Measurements from ENCODE around the gene SH2B3.

Gene SH2B3

DNA sequence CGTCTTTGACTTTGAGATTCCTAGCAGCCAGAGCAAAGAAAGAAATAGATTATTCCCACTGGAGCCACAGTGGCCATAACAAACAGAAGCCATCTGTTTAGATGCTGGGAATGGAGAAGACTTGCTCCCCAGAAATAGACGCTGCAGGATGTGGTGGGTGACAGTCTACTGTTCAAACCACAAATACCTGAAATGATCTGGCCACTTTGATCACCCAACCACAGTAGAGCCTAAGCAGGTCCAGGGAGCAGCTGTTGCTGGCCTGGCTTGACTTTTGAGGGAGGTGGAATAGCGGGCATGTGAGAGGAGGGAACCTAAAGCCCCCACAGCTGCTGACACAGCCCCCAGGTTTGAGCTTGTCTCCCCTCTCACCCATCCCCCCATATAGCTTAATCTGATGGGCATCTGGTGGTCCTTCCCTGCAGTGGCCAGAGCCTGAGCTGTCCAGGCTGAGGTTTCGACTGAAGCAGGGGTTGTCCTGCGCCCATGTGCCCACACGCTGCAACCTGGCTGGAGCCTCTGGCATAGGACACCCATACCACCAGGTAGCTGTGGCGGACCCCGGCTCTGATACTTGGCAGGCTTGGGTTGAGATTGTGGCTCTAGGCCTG is 38.7 kb downstream of the SH2B3 start:
- no peak for DNase-seq (ENCODE audit: low spot score)

DNA sequence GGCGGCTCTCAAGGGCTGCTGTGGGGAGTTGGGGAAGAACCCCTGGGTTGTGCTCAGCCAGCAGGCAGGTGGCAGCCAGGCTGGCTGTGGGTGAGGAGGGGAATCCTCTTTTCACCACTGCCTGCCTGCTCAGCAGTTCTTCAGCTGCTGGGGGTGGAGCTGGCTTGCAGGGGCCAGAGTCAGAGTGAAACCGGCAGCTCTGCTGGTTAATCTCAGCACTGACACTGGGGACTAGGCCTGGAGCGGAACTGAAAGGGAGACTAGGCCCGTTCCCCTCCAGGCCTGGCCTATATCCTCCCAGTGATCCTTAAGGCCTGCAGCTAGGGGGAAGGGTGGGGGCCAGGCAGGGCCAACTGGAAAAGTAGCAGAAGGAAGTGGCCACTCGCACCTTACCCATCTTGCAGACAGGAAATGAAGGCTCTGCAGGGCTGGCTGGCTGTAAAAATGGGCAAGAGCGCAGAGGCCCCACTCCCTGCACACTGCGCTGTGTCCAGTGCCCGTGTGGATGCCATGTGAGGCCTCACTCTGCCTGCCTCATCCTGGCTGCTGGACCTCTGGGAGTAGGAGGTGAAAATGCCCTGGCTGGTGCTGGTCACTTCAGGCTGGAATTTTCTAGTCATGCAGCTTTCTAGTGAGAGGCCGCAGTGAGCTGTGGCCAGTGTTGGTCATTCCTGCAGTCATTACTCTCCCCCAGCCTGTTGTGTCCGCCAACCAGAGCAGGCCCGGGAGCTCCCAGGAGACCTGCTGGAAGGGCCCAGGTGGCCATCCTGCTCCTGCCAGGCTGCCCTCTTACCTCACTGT is 39.4 kb downstream of the SH2B3 start:
- no peak for DNase-seq (ENCODE audit: low spot score)

DNA sequence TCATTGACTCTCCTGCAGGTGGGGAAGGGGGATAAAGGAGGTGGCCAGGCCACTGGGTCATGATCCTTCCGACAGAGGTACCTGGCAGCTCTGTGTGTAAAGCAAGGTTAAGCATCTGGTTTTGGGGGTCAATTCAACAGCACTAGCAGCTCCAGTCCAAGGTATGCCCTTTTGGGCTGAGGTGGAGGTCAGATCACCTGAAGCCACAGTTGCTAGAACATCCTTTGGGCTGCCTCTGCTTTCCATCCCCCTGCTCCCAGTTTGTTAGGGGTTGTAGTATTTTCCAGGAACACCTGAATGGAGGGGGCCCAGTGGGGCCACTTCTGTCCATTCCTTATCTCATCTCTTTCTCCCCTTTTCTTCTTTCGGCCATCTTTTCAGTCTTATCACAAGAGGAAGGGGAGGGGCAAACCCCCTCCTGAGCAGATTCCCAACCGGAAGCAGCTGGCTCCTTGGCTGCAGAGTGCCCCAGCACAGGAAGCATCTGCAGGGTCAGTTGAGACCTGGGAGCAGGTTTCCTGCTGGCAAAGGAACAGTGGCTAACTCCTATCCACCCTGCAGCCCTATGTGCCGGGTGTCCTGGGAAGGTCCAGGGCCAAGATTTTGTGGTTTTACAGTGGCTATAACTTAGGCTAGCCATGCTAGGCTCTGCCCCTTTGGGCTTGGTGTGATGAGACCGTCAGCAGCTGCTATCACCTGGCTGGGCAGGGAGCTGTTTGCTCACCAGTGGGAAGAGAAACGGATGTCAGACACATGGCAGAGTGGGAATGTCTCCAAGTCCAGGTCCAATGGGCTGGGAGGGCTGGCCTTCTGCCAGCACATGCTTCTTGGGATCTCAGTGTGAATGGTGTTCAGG is 40.2 kb downstream of the SH2B3 start:
- no peak for DNase-seq (ENCODE audit: low spot score)

DNA sequence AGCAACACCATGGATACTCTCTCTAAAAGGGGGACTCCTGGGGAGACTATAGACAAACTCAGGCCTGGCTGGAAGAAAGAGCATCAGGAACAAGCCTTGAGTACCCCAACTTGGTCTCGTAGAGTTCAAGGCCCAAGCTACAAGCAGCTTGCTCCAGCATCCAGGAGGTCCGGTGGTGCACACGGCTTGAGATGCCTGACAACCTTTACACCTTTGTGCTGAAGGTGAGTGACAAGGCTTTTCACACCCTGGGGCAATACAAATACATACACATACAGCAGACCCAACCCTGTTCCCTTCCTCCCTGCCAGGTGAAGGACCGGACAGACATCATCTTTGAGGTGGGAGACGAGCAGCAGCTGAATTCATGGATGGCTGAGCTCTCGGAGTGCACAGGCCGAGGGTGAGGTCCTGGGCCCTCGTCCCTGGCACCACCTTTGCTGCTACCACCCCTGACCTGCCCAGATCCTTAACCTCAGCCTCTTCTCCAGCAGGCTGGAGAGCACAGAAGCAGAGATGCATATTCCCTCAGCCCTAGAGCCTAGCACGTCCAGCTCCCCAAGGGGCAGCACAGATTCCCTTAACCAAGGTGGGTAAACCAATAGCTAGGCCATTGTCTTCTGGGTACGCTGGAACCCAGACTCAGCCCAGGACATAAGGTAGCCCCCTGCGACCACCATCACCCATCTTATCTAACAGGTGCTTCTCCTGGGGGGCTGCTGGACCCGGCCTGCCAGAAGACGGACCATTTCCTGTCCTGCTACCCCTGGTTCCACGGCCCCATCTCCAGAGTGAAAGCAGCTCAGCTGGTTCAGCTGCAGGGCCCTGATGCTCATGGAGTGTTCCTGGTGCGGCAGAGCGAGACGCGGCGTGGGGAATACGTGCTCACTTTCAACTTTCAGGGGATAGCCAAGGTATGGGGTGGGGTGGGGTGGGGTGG is 41.2 kb downstream of the SH2B3 start:
- no peak for DNase-seq (ENCODE audit: low spot score)

DNA sequence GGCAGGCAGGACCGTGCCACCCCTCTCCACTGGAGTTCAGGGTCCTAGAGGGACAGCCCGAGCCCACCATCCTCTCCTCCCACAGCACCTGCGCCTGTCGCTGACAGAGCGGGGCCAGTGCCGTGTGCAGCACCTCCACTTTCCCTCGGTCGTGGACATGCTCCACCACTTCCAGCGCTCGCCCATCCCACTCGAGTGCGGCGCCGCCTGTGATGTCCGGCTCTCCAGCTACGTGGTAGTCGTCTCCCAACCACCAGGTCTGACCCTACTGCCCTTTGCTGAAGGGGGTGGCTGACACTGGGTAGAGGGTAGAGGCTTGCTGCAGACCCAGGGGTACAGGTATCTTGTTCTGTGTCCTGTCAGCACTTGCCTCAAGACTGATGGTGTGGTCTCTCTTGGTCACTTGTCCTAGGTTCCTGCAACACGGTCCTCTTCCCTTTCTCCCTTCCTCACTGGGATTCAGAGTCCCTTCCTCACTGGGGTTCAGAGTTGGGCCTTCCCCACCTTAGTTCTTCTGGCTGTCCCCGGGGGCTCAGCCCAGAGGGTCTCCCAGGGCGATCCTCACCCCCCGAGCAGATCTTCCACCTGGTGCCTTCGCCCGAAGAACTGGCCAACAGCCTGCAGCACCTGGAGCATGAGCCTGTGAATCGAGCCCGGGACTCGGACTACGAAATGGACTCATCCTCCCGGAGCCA is 42.0 kb downstream of the SH2B3 start:
- no peak for DNase-seq (ENCODE audit: low spot score)

DNA sequence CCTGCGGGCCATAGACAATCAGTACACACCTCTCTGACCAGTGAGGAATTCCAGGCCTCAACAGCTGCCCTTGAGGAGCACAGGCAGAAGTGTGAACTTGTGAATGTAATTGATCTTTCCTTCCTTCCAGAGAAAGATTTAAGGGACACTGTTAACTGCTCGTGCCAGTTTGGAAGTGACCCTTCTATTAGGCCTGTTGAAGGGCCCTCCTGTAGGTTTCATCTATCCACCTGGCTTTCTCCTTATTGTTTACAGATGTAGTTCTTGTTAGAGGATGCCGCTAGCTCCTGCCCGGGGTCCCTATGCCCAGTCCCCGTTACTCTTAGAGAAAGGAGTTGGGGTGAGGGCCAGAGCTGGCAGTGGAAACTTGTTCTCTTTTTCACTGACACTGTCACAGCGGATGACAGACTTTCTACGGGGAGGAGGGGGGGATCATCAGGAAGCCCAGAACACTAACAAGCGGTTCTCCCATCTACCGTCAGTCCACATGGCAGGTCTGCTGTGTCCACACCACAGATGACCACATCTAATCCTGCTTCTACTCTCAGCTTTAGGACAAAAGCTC is 42.6 kb downstream of the SH2B3 start:
- no peak for DNase-seq (ENCODE audit: low spot score)

DNA sequence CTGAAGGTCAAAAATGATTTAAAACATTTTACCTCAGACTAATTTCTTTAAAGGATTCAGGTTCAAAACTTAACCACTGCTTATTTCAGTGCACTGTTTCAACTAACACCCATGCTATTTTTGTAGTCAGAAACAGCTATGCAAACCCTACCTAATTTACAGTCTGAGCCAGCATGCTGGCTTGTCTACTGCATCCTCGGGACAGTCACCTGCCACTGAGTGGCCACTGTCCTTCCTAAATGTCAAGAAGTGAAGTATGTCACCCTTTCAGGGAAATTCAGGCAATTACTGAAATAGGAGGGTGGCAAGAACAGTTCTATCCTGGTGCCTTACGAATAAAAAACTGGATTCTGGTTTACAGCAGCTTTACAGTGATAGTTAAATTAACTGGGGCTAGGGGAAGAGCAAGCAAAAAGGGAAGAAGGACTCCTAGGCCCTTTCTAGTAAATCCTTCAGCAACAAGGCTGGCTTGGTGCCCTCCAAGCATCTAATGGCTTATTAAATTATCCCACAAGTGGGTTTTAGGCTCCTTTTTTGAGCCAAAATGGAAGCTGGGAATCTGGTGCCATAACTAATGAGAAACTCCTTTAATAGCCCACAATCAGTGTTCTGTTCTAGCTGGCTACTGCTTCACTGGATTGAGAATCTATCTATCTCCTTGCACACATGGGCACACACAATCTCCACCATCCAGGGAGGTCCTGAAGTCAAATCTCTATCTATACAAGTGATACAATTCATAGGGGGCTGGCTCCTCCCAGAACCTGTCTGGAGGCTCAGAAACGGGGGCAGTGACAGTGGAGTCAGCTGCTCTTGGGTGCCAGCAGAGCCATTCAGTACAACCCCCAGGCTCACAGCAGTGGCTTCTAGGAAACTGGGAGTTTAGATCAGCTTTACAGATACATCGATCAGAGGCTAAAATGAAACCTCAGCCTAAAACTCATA is 43.4 kb downstream of the SH2B3 start:
- no peak for DNase-seq (ENCODE audit: low spot score)

DNA sequence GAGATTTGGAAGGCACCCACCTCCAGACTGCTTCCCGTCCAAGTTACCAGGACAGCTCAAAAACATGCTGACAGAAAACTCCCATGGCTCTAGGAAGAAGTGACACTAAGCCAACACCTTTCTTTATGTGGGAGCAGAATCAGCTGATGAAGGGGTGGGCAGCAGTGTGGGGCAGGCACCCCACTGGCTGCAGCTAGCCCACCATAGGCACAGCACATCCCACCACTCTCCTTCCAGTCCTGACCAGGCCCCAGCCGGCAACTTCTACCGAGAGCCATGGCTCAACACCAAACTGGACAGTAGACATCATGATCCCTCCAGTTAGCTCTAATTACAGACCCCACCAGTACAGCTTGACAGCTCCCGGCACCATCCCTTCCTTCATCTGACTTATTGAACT is 45.0 kb downstream of the SH2B3 start:
- no peak for DNase-seq (ENCODE audit: low spot score)

DNA sequence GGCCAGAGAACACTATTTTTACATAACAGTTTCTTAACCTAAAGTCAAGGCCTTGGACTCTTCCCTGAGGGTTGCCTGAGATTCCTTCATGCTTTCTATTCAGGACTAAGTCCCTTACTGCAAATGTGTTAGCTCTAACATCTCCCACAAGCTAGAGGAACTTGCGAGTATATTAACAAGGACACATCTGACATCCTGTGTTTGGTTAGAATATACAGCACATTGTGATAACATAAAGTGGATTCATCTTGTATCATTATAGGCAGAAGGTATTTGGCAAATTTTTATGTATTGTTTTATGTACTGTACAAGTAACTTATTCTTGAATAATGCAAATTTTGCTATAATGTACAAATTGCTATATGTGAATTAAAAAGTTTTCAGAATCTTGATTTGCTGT is 45.5 kb downstream of the SH2B3 start:
- DNase-seq (ENCODE audit: low spot score): no peak

DNA sequence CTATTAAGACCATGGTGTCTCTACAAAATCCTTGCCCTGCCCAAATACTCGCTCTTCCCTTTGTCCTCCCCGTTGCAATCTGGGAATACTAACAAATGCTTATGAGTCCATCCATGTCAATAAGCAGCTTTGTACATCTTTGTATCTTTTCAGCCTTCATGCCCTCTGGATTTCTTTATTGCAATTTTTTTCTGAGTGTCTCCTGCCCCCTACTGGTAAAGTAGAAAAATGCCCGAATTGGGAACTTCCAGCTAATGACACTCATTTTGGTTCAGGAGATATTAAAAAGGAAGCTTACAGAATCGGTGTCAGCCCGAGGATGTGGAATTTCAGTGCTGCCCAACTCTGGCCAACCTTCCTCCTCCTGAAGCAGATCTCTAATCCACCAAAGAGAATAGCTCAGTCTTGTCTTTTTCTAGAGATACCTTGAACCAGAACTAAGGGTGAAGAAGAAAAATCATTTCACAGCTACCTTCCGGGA is 46.0 kb downstream of the SH2B3 start:
- peak; percentile 86 for DNase-seq (ENCODE audit: low spot score)

DNA sequence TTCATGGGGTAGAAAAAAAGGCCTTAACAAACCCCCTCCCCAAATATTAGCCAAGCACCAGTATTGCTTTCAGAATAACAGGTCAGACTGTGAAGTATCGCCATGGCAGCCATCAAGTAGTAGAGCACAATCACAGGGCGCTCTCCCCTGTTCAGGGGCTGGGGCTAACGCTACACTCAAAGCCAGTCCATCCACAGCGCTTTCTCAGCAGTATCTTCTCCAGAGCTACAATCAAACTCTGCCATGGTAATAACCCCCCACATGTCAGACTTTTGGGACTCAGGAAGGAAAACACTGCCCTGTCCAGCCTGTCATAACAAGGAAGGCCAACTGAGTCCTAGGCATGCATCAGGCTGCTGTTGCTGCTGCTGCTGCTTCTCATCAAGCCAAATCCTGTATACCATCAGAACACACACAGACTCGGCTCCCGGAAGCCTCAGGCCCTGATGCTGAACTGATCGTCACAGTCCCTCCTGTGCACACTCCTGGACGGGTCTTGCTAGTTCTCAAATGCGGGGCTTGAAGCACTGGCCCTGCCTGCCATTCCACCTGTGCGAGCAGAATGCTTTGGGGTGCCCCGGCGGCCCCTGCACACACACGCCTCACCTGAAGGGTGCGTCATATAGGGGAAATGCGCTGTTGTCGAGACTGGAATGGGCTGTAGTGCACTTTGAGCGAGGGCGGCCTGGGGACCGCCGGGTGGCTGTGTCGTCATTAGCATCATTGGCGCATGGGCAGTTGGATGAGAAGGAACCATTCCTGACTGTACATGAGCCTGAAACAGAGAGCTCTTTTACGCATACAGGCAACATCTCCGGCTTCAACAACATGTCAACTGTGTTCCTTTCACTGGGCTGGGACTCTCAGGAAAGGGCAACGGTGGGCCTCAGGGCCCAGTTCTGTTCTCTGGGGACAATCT is 47.6 kb downstream of the SH2B3 start:
- no peak for DNase-seq (ENCODE audit: low spot score)

DNA sequence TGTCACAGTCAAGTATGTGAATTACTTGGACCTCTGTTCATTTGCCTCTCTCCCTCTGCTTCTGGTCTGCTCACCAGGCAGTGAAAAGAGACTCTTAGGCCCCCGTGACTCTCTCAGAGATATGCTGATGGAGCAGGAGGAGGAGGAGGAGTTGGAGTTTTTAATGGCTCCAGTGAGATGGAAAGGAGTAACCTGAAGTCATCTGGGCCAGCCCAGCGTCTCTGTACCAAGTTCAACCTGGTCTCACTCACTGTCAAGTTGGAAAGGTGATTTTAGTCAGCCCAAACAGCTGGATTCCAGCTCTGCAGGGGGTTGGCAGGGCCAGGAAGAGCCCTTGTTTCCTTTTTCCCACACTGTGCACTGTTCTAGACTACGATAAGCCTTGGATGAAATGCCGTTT is 48.6 kb downstream of the SH2B3 start:
- DNase-seq (ENCODE audit: low spot score): no peak

DNA sequence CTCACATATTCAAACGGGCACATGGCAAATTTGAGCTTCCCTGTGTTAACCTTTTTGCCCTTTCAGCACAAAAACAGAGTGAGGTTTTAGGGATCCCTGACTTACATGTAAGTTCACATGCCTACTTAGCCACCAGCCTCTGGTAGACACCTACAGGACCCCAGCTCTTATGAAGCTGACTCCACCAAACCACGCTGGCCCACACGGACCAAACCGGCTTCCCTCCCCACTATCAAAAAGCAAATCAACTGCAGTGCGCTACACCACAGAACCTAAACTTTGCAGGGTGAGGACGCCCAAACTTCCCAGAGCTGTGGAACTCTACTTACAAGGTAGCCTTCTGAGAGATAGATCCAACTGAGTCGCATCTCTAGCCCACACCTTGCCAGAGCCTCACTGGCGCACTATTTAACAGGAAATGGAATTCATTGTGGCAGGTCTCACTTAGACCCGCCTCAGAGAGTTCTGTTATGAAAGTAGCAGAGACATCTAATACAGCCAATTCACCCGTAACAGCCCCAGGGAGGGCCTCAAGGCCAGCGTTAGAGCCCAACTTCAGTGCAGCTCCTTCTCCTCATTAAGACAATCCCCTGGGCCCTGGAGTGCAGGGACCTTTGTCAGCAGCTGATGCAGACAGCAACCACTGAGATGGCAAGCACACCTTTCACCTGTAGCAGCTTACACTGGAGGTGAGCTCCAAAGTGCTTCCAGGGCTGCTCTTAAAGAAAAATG is 49.2 kb downstream of the SH2B3 start:
- DNase-seq (ENCODE audit: low spot score): no peak

DNA sequence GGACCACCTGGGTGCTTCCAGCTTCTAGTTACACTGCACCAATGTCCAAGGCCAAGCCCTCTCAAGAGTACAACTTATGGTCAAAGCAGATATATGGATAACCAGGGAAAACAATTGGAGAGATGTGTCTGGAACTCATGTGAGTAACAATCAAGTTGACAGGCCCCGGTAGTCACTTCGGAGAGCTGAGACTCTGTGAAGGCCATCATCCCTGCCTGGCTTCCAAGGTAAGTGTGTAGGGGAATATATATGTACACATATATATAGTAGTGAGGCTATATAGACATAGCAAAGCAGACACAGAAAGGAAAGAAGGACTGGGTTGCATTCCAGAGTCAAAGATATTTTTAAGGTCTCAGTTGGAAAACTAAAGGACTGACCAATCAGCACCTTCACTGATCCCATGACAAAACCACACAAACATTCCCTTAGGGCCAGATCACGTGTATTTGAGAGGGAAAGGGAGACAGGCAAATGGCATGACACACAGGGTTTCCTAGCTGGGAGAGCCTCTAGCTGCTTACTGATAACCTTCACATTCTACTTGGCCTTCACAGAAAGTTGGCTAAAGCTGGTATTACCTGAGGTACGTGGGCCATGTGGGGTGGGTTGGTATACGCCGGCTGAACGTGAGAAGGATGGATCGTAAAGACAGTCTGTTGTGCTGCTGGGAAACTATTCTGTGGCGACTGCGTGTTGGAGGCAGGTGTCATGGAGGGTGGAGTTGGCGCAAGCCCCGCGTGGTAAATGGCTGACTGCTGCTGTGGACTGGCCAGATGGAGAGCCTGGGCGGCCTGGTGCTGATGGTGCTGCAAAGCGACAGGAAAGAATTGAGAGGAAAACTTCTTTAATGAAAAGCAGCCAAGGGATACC is 50.0 kb downstream of the SH2B3 start:
- DNase-seq (ENCODE audit: low spot score): no peak

DNA sequence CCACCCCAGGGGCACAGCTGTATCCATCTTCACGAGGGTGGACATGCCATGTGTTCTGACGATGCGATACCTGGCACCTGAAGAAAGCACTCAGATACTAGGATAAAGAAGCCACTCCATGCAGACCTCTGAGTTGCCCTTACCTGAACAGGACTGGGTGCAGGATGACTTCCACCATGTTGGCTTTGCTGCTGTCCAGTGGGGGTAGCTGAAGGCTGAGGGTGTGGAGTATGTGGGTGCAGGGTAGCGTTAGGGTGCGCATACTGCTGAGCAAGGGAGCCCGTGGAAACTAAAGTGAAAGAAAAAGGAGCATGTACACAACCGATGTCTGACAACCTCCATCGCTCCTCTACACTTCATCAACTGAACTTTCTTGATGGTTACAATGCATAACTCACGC is 51.3 kb downstream of the SH2B3 start:
- DNase-seq (ENCODE audit: low spot score): no peak

DNA sequence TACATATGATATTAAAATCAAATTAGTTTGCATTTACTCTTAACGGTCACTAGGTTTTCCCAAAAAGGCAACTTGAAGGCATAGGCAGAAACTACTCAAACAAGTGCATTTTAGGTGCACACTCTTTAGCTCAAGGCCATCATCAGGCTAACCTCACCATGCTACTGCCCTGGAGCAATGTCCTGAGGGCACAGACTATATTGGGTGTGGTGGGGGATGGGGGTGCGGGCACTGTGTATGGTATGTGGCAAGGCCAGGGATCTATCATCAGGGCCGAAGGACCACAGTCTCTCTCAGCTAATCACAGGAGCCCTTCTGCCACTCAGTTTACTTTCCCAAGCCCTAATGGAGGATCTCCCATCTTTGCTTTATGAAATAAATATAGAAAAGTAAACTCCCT is 51.9 kb downstream of the SH2B3 start:
- no peak for DNase-seq (ENCODE audit: low spot score)

Measured in hematopoietic multipotent progenitor cell treated with erythropoietin and hydrocortisone succinate and interleukin-3 and kit ligand, for 17 days (in vitro differentiated cells).